Natural killer cell (primary cell): ENCODE measurements around the gene HSD17B12. TPM values are rescaled to one million over a fixed set of nuclear protein-coding genes. Genes with fewer than 3 reads are reported as not detected.

Experiments used
- ATAC-seq, 3 donors: fragments of 150-1000 bp in 2 of 3; fragments of 200-7000 bp in 1 of 3; cut with Tn5 transposase; 1 replicate in 1 of 3; 2 replicates in 2 of 3; pipeline ENCODE4 v1.10.0; 2021; ENCODE audit warnings: mild to moderate bottlenecking in 2 of 3, moderate library complexity in 2 of 3
- DNase-seq, 2 donors: peaks; one replicate each; pipeline versions ENCODE4 v3.0.0 to v3.0.0-alpha.2; 2013 to 2021; ENCODE audit warnings: mixed read lengths in 1 of 2
- H3K27ac ChIP-seq: one replicate; pipeline ENCODE4 v1.5.1; 2013; ENCODE audit warnings: mild to moderate bottlenecking, low read length
- H3K27me3 ChIP-seq: one replicate; pipeline ENCODE4 v1.6.1; 2013; ENCODE audit warnings: low read length; ENCODE audit not compliant: control insufficient read depth, insufficient read depth
- H3K36me3 ChIP-seq: one replicate; pipeline ENCODE4 v1.6.1; 2013; ENCODE audit warnings: low read length; ENCODE audit not compliant: control insufficient read depth, insufficient read depth
- H3K4me1 ChIP-seq: one replicate; pipeline ENCODE4 v1.6.1; 2013; ENCODE audit warnings: low read length; ENCODE audit not compliant: control insufficient read depth, insufficient read depth
- H3K4me3 ChIP-seq: one replicate; pipeline ENCODE4 v1.5.1; 2013; ENCODE audit warnings: low read length
- H3K9me3 ChIP-seq: one replicate; pipeline ENCODE4 v1.6.1; 2013; ENCODE audit warnings: low read length; ENCODE audit not compliant: control insufficient read depth, insufficient read depth
- H3K27ac Mint-ChIP-seq, 2 donors: one replicate each; pipeline ENCODE4 v1.8.0; 2022; ENCODE audit warnings: mild to moderate bottlenecking in 2 of 2, mixed read lengths in 2 of 2, moderate library complexity in 1 of 2
- H3K27me3 Mint-ChIP-seq, 2 donors: one replicate each; pipeline ENCODE4 v1.8.0; 2022; ENCODE audit warnings: low read depth in 2 of 2, mixed read lengths in 2 of 2
- H3K36me3 Mint-ChIP-seq: one replicate; pipeline ENCODE4 v1.8.0; 2022; ENCODE audit warnings: mixed read lengths
- H3K4me1 Mint-ChIP-seq, 2 donors: one replicate each; pipeline ENCODE4 v1.8.0; 2022; ENCODE audit warnings: mixed read lengths in 2 of 2
- H3K4me3 Mint-ChIP-seq: one replicate; pipeline ENCODE4 v1.8.0; 2022; ENCODE audit warnings: mild to moderate bottlenecking, moderate library complexity, mixed read lengths
- H3K9me3 Mint-ChIP-seq, 2 donors: one replicate each; pipeline ENCODE4 v1.8.0; 2022; ENCODE audit warnings: mixed read lengths in 2 of 2
- CTCF ChIP-seq: fragments of 200-600 bp; IDR thresholded peaks from one replicate; pipeline ENCODE4 v1.8.0; 2022; ENCODE audit warnings: antibody characterized with exemption
- whole genome bisulfite sequencing: methylation state at CpG from one replicate; pipeline ENCODE4 v1.1.7; 2013; ENCODE audit warnings: missing lambda C conversion rate; ENCODE audit not compliant: insufficient coverage; 5-methylcytosine and 5-hydroxymethylcytosine counted together
- intact Hi-C: fragments of 100-400 bp; cut with micrococcal nuclease; formaldehyde crosslinking; loops from one replicate; pipeline ENCODE4 v1.14.2; 2022
- total RNA-seq, 4 donors: library from RNA; stranded (reverse); fragments of 120-200 nt in 1 of 4; gene quantifications; one replicate each; pipeline versions ENCODE4 v1.2.3 to v1.2.4, GENCODE V29; 2013 to 2022

Gene HSD17B12
- total RNA-seq, 3 donors from 2014 or later (not counting 1 experiment from before 2014, with no cell fraction given) = 21.0 to 26.3 (median 26.1) TPM

GRCh38 chr11:43879789-43880639, 199.5 kb downstream of the HSD17B12 start:
- no peak for TF ChIP-seq CTCF
- Mint-ChIP-seq H3K9me3 (no peaks in the 10 kb centered on the region), H3K4me1 (peaks cover 20 to 26% of the 10 kb centered on the region in 2 donors), H3K4me3 (peak overlapping the region; percentile 98), H3K27me3 (peaks cover 9 to 20% of the 10 kb centered on the region in 2 donors), H3K36me3 (no peaks in the 10 kb centered on the region), H3K27ac (peak overlapping the region; percentile 93 to 97)
- 48% methylated on average over 13 of the region's 13 CpGs for WGBS
- Histone ChIP-seq H3K27ac (peak overlapping the region; percentile 68), H3K9me3 (no peaks in the 10 kb centered on the region), H3K27me3 (peaks cover 4% of the 10 kb centered on the region), H3K36me3 (peaks cover 17% of the 10 kb centered on the region), H3K4me3 (peak overlapping the region; percentile 78), H3K4me1 (peaks cover 13% of the 10 kb centered on the region)
- DNase-seq (no peak), ATAC-seq (no peak)
- intact Hi-C loops = loop anchor here (1.0 to 5.0 kb wide), 2 partner anchors 11 to 198 kb away; partner anchors contain the start of gene HSD17B12

DNA sequence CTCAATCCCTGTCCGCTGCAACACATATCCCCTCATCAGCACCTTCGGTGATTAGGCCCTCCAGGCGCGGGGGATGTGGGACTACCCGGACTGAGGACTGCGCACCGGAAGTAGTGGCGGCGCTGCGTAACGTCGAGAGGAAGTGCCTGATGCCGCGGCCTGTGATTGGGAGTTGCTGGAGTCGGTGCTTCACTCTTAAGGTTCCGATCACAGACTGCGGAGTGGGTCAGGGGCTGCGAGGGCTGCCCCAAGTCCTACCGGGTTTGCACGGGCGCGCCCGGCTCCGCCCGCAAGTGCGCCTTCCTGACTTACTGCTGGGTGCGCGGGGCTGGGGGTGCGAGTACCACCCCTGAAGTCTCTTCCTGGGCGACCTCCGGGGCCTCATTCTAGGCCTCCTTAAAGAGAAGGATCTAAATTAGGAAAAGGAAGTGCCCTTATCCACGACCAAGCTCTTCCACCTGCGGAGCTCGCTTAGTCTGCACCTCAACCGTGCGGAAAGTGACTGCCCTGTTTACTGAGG, 200.2 kb downstream of the HSD17B12 start, which contains the start of gene ALKBH3:
ALKBH3 (plus strand) TSS at position 192 of the 520 bp plus-strand sequence. CDS start 1,822 bp downstream, outside the sequence.
- H3K4me1 Mint-ChIP-seq = peaks cover 20 to 26% of the 10 kb centered on the region in 2 donors
- ATAC-seq = peak; percentile 100
- peaks cover 13% of the 10 kb centered on the region for H3K4me1 ChIP-seq

DNA sequence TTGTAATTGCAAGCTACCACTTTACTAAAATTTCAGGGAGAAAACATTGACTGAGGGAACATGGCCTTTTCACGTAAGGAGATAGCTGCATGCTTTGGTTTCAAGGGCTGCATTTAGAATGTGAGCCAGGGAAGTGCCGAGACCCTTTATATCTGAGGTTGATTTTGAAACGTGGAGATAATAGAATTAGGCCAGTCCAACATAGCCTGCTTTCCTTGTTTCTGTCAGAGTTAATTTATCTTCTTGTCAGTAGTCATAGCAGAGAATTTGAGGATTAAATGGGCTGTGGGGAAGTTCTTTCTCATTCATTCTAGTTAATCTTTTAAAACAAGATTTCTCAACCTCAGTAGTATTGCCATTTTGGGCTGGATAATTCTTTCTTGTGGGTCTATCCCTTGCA, 212.3 kb downstream of the HSD17B12 start:
- no peak for TF ChIP-seq CTCF
- no peaks in the 10 kb centered on the region for H3K27me3 Mint-ChIP-seq
- intact Hi-C loops = no loop called here

More for the DNA sequence above, 200.2 kb downstream of the HSD17B12 start, which contains the start of gene ALKBH3:
- peak within 1 kb of the TSS; percentile 98 for H3K4me3 Mint-ChIP-seq
- H3K9me3 Mint-ChIP-seq = no peaks in the 10 kb centered on the region
- H3K27ac ChIP-seq = peak within 1 kb of the TSS; percentile 68
- under 1% methylated on average over 36 of the region's 36 CpGs for WGBS
- H3K27me3 Mint-ChIP-seq = peaks cover 9 to 20% of the 10 kb centered on the region in 2 donors
- DNase-seq = peak; percentile 86 to 96
- no peak for TF ChIP-seq CTCF
- H3K36me3 Mint-ChIP-seq = peaks cover 6% of the 10 kb centered on the region
- intact Hi-C loops = loop anchor here (1.0 to 5.0 kb wide), 2 partner anchors 11 to 198 kb away; partner anchors contain the start of gene HSD17B12
- H3K36me3 ChIP-seq = peaks cover 22% of the 10 kb centered on the region
- H3K4me3 ChIP-seq = peak within 1 kb of the TSS; percentile 78
- H3K27me3 ChIP-seq = peaks cover 4% of the 10 kb centered on the region
- no peaks in the 10 kb centered on the region for H3K9me3 ChIP-seq
- H3K27ac Mint-ChIP-seq = peak within 1 kb of the TSS; percentile 93 to 97

More for the DNA sequence above, 212.3 kb downstream of the HSD17B12 start:
- Mint-ChIP-seq H3K9me3 (no peaks in the 10 kb centered on the region), H3K4me1 (peaks cover 20 to 22% of the 10 kb centered on the region in 2 donors), H3K4me3 (no peak overlapping the region), H3K27ac (peak overlapping the region in 1 of 2 donors; percentile 34), H3K36me3 (peaks cover 32% of the 10 kb centered on the region)
- Histone ChIP-seq H3K27ac (no peak overlapping the region), H3K36me3 (peaks cover 85% of the 10 kb centered on the region), H3K9me3 (no peaks in the 10 kb centered on the region), H3K4me1 (no peaks in the 10 kb centered on the region), H3K4me3 (no peak overlapping the region), H3K27me3 (no peaks in the 10 kb centered on the region)
- 49% methylated on average over 3 of the region's 3 CpGs for WGBS
- ATAC-seq (no peak), DNase-seq (no peak)
